ENCODE results near the gene ZNF407. TPM values are rescaled to one million over a fixed set of nuclear protein-coding genes. Genes with fewer than 3 reads are reported as not detected.

ZNF407 gene
- total and polyA plus RNA-seq, 2 of the 13 experiments (the other 11 are each of a cell fraction or from before 2014, with no cell fraction given): 2.3 to 8.7 TPM

DNA sequence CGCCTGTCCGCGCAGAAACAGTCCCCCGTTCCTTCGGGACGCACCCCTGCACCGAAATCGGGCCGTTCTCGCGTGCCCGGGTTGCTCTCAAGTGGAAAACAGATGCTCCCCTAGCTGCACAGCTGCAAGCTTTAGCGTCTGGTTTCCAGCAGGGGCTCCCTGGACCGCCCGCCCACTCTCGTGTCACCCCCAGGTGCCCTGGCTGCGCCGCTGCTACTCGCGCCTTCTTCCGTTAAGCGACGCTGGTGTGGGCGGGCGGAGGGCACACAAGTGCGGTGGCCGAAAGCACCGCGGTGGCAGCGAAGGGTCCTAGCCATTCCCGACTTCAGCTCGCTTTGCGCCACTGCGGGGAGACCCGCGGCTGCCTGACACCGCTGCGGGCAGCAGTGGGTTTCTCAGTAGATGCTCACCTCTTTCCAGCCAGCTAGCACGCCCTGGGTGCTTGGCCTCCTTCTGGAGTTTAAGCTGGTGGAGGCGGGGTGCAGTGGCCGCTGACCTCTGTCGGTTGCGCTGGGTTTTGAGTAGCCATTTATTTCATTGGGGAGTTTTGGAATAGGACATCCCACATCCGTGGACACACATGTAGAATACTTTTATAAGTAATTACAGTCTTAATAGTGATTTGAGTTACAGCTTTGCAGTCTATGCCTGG, 806 bp downstream of the ZNF407 start (continued):
- no peak for TF ChIP-seq YY1 (IDR thresholded peaks at IDR 0.05; ENCODE audit: insufficient read depth, insufficient replicate concordance, low read depth, low read length)
- TF ChIP-seq, protein P1, sequence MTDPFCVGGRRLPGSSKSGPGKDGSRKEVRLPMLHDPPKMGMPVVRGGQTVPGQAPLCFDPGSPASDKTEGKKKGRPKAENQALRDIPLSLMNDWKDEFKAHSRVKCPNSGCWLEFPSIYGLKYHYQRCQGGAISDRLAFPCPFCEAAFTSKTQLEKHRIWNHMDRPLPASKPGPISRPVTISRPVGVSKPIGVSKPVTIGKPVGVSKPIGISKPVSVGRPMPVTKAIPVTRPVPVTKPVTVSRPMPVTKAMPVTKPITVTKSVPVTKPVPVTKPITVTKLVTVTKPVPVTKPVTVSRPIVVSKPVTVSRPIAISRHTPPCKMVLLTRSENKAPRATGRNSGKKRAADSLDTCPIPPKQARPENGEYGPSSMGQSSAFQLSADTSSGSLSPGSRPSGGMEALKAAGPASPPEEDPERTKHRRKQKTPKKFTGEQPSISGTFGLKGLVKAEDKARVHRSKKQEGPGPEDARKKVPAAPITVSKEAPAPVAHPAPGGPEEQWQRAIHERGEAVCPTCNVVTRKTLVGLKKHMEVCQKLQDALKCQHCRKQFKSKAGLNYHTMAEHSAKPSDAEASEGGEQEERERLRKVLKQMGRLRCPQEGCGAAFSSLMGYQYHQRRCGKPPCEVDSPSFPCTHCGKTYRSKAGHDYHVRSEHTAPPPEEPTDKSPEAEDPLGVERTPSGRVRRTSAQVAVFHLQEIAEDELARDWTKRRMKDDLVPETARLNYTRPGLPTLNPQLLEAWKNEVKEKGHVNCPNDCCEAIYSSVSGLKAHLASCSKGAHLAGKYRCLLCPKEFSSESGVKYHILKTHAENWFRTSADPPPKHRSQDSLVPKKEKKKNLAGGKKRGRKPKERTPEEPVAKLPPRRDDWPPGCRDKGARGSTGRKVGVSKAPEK (CRISPR knock-in tag; IDR thresholded peaks at IDR 0.05; ENCODE audit: borderline replicate concordance): no peak
- TF ChIP-seq, protein P2, sequence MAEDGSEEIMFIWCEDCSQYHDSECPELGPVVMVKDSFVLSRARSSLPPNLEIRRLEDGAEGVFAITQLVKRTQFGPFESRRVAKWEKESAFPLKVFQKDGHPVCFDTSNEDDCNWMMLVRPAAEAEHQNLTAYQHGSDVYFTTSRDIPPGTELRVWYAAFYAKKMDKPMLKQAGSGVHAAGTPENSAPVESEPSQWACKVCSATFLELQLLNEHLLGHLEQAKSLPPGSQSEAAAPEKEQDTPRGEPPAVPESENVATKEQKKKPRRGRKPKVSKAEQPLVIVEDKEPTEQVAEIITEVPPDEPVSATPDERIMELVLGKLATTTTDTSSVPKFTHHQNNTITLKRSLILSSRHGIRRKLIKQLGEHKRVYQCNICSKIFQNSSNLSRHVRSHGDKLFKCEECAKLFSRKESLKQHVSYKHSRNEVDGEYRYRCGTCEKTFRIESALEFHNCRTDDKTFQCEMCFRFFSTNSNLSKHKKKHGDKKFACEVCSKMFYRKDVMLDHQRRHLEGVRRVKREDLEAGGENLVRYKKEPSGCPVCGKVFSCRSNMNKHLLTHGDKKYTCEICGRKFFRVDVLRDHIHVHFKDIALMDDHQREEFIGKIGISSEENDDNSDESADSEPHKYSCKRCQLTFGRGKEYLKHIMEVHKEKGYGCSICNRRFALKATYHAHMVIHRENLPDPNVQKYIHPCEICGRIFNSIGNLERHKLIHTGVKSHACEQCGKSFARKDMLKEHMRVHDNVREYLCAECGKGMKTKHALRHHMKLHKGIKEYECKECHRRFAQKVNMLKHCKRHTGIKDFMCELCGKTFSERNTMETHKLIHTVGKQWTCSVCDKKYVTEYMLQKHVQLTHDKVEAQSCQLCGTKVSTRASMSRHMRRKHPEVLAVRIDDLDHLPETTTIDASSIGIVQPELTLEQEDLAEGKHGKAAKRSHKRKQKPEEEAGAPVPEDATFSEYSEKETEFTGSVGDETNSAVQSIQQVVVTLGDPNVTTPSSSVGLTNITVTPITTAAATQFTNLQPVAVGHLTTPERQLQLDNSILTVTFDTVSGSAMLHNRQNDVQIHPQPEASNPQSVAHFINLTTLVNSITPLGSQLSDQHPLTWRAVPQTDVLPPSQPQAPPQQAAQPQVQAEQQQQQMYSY (CRISPR knock-in tag; IDR thresholded peaks at IDR 0.05): no peak
- TF ChIP-seq KDM4B (CRISPR knock-in tag; IDR thresholded peaks at IDR 0.05): no peak
- TF ChIP-seq ZNF547 (CRISPR knock-in tag; IDR thresholded peaks at IDR 0.05): peak; percentile 79; the same call in 1 of the 2 replicates
- TF ChIP-seq, protein P3, sequence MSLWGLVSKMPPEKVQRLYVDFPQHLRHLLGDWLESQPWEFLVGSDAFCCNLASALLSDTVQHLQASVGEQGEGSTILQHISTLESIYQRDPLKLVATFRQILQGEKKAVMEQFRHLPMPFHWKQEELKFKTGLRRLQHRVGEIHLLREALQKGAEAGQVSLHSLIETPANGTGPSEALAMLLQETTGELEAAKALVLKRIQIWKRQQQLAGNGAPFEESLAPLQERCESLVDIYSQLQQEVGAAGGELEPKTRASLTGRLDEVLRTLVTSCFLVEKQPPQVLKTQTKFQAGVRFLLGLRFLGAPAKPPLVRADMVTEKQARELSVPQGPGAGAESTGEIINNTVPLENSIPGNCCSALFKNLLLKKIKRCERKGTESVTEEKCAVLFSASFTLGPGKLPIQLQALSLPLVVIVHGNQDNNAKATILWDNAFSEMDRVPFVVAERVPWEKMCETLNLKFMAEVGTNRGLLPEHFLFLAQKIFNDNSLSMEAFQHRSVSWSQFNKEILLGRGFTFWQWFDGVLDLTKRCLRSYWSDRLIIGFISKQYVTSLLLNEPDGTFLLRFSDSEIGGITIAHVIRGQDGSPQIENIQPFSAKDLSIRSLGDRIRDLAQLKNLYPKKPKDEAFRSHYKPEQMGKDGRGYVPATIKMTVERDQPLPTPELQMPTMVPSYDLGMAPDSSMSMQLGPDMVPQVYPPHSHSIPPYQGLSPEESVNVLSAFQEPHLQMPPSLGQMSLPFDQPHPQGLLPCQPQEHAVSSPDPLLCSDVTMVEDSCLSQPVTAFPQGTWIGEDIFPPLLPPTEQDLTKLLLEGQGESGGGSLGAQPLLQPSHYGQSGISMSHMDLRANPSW (CRISPR knock-in tag; IDR thresholded peaks at IDR 0.05; ENCODE audit: borderline replicate concordance): no peak
- TF ChIP-seq NFE2 (CRISPR knock-in tag; IDR thresholded peaks at IDR 0.05): no peak
- TF ChIP-seq ISL2 (CRISPR knock-in tag; IDR thresholded peaks at IDR 0.05): 0 out of 2 replicates have a peak, but pooled peaks have one; percentile 54
- TF ChIP-seq ZNF816 (CRISPR knock-in tag; IDR thresholded peaks at IDR 0.05; ENCODE audit: borderline replicate concordance): no peak
- no peak for TF ChIP-seq ZNF615 (CRISPR knock-in tag; IDR thresholded peaks at IDR 0.05; ENCODE audit: borderline replicate concordance)
- TF ChIP-seq, protein P4, sequence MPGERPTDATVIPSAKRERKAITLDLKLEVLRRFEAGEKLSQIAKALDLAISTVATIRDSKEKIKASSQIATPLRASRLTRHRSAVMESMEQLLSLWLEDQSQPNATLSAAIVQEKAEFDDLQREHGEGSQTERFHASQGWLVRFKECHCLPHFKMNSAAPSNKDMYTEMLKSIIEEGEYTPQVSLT (CRISPR knock-in tag; IDR thresholded peaks at IDR 0.05; ENCODE audit: borderline replicate concordance, low read depth): no peak
- TF ChIP-seq ZNF746 (CRISPR knock-in tag; IDR thresholded peaks at IDR 0.05): peak; percentile 14; the same call in 1 of the 2 replicates
- TF ChIP-seq ZNF713 (CRISPR knock-in tag; IDR thresholded peaks at IDR 0.05): no peak
- peak; percentile 88 for TF ChIP-seq HNRNPLL (IDR thresholded peaks at IDR 0.05; ENCODE audit: low read depth, low read length, poor library complexity, severe bottlenecking)
- peak; percentile 73; the same call in 1 of the 2 replicates for TF ChIP-seq MYC (CRISPR knock-in tag; IDR thresholded peaks at IDR 0.05; ENCODE audit: borderline replicate concordance)
- no peak for TF ChIP-seq MTA3 (CRISPR knock-in tag; IDR thresholded peaks at IDR 0.05)
- TF ChIP-seq PTBP1 (IDR thresholded peaks at IDR 0.05; ENCODE audit: low read depth, low read length, poor library complexity, severe bottlenecking): no peak
- TF ChIP-seq NR3C1 (CRISPR knock-in tag; IDR thresholded peaks at IDR 0.05): no peak
- no peak for TF ChIP-seq ZNF20 (CRISPR knock-in tag; IDR thresholded peaks at IDR 0.05)
- TF ChIP-seq ZSCAN31 (CRISPR knock-in tag; IDR thresholded peaks at IDR 0.05; ENCODE audit: low read depth): peak; percentile 63; the same call in 1 of the 2 replicates
